ENCODE data around the gene EMP1.

The EMP1 gene

GRCh38 chr12:13196130-13196921 is at the start of gene EMP1:
Gene EMP1 (plus strand): TSS chr12:13196726. CDS start chr12:13211511, 14,785 bp downstream.
- FAIRE-seq (no peak), DNase-seq (ENCODE audit: insufficient read length, low spot score) (peak; percentile 69)

GRCh38 chr12:13147688-13148484 is 48.6 kb upstream of the EMP1 start:
- FAIRE-seq: no peak
- no peak for DNase-seq (ENCODE audit: insufficient read length, low spot score)

- DNase-seq (ENCODE audit: insufficient read length, low spot score) (no peak), FAIRE-seq (no peak)
Measured at GRCh38 chr12:13148485-13148847, 48.1 kb upstream of the EMP1 start.

GRCh38 chr12:13149411-13149810 is 47.1 kb upstream of the EMP1 start:
- no peak for DNase-seq (ENCODE audit: insufficient read length, low spot score)
- no peak for FAIRE-seq

- FAIRE-seq (no peak), DNase-seq (ENCODE audit: insufficient read length, low spot score) (no peak)
Measured at GRCh38 chr12:13152281-13152680, 44.2 kb upstream of the EMP1 start.

GRCh38 chr12:13152756-13153155 is 43.8 kb upstream of the EMP1 start:
- DNase-seq (ENCODE audit: insufficient read length, low spot score) (no peak), FAIRE-seq (no peak)

GRCh38 chr12:13153180-13153579 is 43.3 kb upstream of the EMP1 start:
- FAIRE-seq (no peak), DNase-seq (ENCODE audit: insufficient read length, low spot score) (no peak)

GRCh38 chr12:13154027-13154538 is 42.4 kb upstream of the EMP1 start:
- FAIRE-seq (no peak), DNase-seq (ENCODE audit: insufficient read length, low spot score) (no peak)

- no peak for DNase-seq (ENCODE audit: insufficient read length, low spot score)
- no peak for FAIRE-seq
Measured at GRCh38 chr12:13154831-13155230, 41.7 kb upstream of the EMP1 start.

GRCh38 chr12:13156277-13156676 is 40.2 kb upstream of the EMP1 start:
- no peak for DNase-seq (ENCODE audit: insufficient read length, low spot score)
- no peak for FAIRE-seq

GRCh38 chr12:13161172-13161571 is 35.4 kb upstream of the EMP1 start:
- FAIRE-seq (no peak), DNase-seq (ENCODE audit: insufficient read length, low spot score) (no peak)

- FAIRE-seq: no peak
- no peak for DNase-seq (ENCODE audit: insufficient read length, low spot score)
Measured at GRCh38 chr12:13162904-13163303, 33.6 kb upstream of the EMP1 start.

- DNase-seq (ENCODE audit: insufficient read length, low spot score): no peak
Measured at GRCh38 chr12:13163868-13164635, 32.5 kb upstream of the EMP1 start.

GRCh38 chr12:13164921-13165616 is 31.5 kb upstream of the EMP1 start:
- DNase-seq (ENCODE audit: insufficient read length, low spot score) (no peak), FAIRE-seq (no peak)

More at GRCh38 chr12:13163868-13164635, 32.5 kb upstream of the EMP1 start:
- FAIRE-seq: no peak

- FAIRE-seq: no peak
- peak; percentile 37 for DNase-seq (ENCODE audit: insufficient read length, low spot score)
Measured at GRCh38 chr12:13165617-13166041, 30.9 kb upstream of the EMP1 start.

- no peak for FAIRE-seq
Measured at GRCh38 chr12:13167226-13167625, 29.3 kb upstream of the EMP1 start.

GRCh38 chr12:13167906-13168305 is 28.6 kb upstream of the EMP1 start:
- FAIRE-seq: no peak
- no peak for DNase-seq (ENCODE audit: insufficient read length, low spot score)

More at GRCh38 chr12:13167226-13167625, 29.3 kb upstream of the EMP1 start:
- DNase-seq (ENCODE audit: insufficient read length, low spot score): no peak

- DNase-seq (ENCODE audit: insufficient read length, low spot score): no peak
- no peak for FAIRE-seq
Measured at GRCh38 chr12:13169272-13169671, 27.3 kb upstream of the EMP1 start.

GRCh38 chr12:13170892-13171490 is 25.5 kb upstream of the EMP1 start:
- DNase-seq (ENCODE audit: insufficient read length, low spot score) (no peak), FAIRE-seq (no peak)
